MCF 10A (cell line): ENCODE measurements around the gene SYT17. TPM values are rescaled to one million over a fixed set of nuclear protein-coding genes. Genes with fewer than 3 reads are reported as not detected.

Experiments used
- BruUV-seq: library from RNA; stranded (reverse); fragments of 400-500 nt; replicated peaks from 2 replicates; lab custom pipeline; 2021; lab: Mats Ljungman, UMichigan
- CTCF ChIA-PET: fragments of 300-600 bp; sonication (Branson Sonifier 250); formaldehyde crosslinking; extraction: SDS; loops from one replicate; lab custom pipeline; 2021; ENCODE audit warnings: antibody characterized with exemption, inconsistent platforms; lab: Yijun Ruan, JAX
- POLR2A ChIA-PET: fragments of 300-600, 350-650 bp; sonication (Branson Sonifier 250); formaldehyde crosslinking; extraction: SDS; loops from one replicate; lab custom pipeline; 2020; ENCODE audit warnings: antibody characterized with exemption, inconsistent platforms; lab: Yijun Ruan, JAX
- DNase-seq: peaks from one replicate; pipeline ENCODE4 v3.0.0-alpha.2; 2018; ENCODE audit not compliant: unreplicated experiment
- H3K27ac Mint-ChIP-seq: one replicate; pipeline ENCODE4 v1.8.0; 2022; ENCODE audit warnings: mild to moderate bottlenecking, low read depth, mixed read lengths; ENCODE audit not compliant: unreplicated experiment
- H3K27me3 Mint-ChIP-seq: one replicate; pipeline ENCODE4 v1.8.0; 2022; ENCODE audit warnings: mixed read lengths; ENCODE audit not compliant: insufficient read depth, unreplicated experiment
- H3K36me3 Mint-ChIP-seq: one replicate; pipeline ENCODE4 v1.8.0; 2022; ENCODE audit warnings: mild to moderate bottlenecking, moderate library complexity, mixed read lengths; ENCODE audit not compliant: insufficient read depth, unreplicated experiment
- H3K4me1 Mint-ChIP-seq: one replicate; pipeline ENCODE4 v1.8.0; 2022; ENCODE audit warnings: mixed read lengths; ENCODE audit not compliant: insufficient read depth, unreplicated experiment
- H3K4me3 Mint-ChIP-seq: one replicate; pipeline ENCODE4 v1.8.0; 2022; ENCODE audit warnings: mild to moderate bottlenecking, moderate library complexity, mixed read lengths; ENCODE audit not compliant: unreplicated experiment
- H3K9me3 Mint-ChIP-seq: one replicate; pipeline ENCODE4 v1.8.0; 2022; ENCODE audit warnings: mixed read lengths; ENCODE audit not compliant: unreplicated experiment
- intact Hi-C: fragments of 100-400 bp; cut with micrococcal nuclease; formaldehyde crosslinking; loops from 2 replicates; pipeline ENCODE4 v1.14.1; 2022
- total RNA-seq: library from RNA; stranded (reverse); gene quantifications from 2 replicates; pipeline ENCODE4 v1.2.3, GENCODE V29; 2022
- TF ChIP-seq, protein P1 (sequence below): fragments of 200-600 bp; IDR thresholded peaks from one replicate; pipeline ENCODE4 v1.8.0; 2022; ENCODE audit warnings: antibody characterized with exemption, mild to moderate bottlenecking; ENCODE audit not compliant: unreplicated experiment

Gene SYT17
- total RNA-seq, 1 experiment from 2014 or later: not detected

DNA sequence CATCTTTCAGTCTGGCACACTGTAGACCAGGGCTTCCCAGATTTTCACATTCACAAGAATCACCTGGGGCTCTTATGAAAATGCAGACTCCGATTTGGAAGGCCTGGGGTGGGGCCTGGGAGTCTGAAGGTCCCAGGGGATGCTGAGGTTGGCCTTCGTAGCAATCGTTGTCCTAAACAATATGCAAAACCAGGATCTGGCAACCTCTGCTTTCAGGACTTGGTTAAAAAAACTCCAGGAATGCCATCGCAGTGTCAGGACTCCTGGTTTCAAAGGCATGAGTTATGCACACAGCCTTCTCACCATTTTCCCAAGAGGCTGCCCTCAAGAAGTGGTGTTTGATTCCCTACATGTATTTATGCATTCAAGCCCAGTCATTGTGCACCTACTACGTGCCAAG lies 124.1 kb downstream of the SYT17 start:
- Mint-ChIP-seq H3K4me1 (peaks cover 5% of the 10 kb centered on the region), H3K4me3 (no peak overlapping the region), H3K9me3 (no peaks in the 10 kb centered on the region), H3K36me3 (no peaks in the 10 kb centered on the region), H3K27ac (no peak overlapping the region), H3K27me3 (peaks cover 35% of the 10 kb centered on the region)
- ChIA-PET CTCF (no interaction called here), POLR2A (no interaction called here)
- intact Hi-C loops: no loop called here
- TF ChIP-seq, protein P1, sequence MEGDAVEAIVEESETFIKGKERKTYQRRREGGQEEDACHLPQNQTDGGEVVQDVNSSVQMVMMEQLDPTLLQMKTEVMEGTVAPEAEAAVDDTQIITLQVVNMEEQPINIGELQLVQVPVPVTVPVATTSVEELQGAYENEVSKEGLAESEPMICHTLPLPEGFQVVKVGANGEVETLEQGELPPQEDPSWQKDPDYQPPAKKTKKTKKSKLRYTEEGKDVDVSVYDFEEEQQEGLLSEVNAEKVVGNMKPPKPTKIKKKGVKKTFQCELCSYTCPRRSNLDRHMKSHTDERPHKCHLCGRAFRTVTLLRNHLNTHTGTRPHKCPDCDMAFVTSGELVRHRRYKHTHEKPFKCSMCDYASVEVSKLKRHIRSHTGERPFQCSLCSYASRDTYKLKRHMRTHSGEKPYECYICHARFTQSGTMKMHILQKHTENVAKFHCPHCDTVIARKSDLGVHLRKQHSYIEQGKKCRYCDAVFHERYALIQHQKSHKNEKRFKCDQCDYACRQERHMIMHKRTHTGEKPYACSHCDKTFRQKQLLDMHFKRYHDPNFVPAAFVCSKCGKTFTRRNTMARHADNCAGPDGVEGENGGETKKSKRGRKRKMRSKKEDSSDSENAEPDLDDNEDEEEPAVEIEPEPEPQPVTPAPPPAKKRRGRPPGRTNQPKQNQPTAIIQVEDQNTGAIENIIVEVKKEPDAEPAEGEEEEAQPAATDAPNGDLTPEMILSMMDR: no peak
- DNase-seq: no peak
- BruUV-seq: no TSS peak

DNA sequence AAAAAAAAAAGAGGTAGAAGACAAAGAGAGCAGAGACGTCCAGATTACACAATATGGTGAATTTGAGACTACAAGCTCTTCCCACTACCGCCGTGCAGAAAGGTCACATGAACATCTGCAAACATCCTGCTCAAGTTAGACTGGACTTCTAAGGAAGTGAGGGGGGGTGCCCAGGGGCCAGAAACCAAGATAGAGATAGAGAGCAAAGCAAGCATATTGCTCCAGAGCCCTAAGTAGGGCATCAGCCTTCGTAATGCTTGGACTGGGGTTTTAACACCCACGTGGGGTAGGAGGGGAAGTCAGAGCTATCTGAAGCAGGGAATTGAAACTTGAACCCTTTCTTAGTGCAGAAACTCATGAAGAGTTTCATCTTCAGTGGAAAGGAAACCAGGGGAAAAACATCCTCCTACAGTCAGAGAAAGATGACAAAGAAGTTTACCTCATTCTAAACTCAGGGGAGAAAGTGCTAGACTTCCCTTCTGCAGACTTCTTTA lies 126.2 kb downstream of the SYT17 start:
- TF ChIP-seq, protein P1: no peak
- POLR2A ChIA-PET: no interaction called here
- no peak for DNase-seq
- H3K36me3 Mint-ChIP-seq: no peaks in the 10 kb centered on the region
- BruUV-seq: no TSS peak
- H3K27me3 Mint-ChIP-seq: peaks cover 49% of the 10 kb centered on the region
- intact Hi-C loops: no loop called here
- CTCF ChIA-PET: interaction anchor here (0.7 kb wide), 1 partner anchor 309 kb away, joined by 3 read pairs; no protein-coding TSS in a partner anchor
- H3K4me1 Mint-ChIP-seq: peaks cover 5% of the 10 kb centered on the region
- no peak overlapping the region for H3K27ac Mint-ChIP-seq
- no peak overlapping the region for H3K4me3 Mint-ChIP-seq
- no peaks in the 10 kb centered on the region for H3K9me3 Mint-ChIP-seq

DNA sequence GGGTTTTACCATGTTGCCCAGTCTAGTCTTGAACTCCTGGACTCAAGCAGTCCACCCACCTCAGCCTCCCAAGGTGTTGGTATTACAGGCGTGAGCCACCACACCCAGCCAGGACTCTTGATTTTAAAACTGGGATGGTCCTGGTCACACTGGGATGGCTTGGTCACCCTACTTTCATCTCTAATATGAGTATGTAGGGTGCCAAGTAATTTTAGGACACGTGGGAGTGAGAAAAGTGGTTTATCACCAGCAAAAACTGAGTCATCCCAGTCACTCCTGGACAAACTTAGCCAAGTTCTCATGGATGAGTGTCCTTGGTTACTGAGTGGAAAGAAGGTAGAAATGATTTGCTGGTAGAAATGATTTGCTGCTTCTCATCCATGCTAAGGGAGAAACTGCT lies 127.4 kb downstream of the SYT17 start:
- no peak for DNase-seq
- CTCF ChIA-PET: interaction anchor here (0.6 to 0.7 kb wide), 2 partner anchors 36 to 82 kb away, joined by 3 to 4 read pairs; no protein-coding TSS in a partner anchor
- intact Hi-C loops: no loop called here
- Mint-ChIP-seq H3K36me3 (no peaks in the 10 kb centered on the region), H3K9me3 (no peaks in the 10 kb centered on the region), H3K4me3 (no peak overlapping the region), H3K27ac (no peak overlapping the region), H3K4me1 (peaks cover 5% of the 10 kb centered on the region), H3K27me3 (peaks cover 58% of the 10 kb centered on the region)
- POLR2A ChIA-PET: no interaction called here
- TF ChIP-seq, protein P1: no peak
- no TSS peak for BruUV-seq

DNA sequence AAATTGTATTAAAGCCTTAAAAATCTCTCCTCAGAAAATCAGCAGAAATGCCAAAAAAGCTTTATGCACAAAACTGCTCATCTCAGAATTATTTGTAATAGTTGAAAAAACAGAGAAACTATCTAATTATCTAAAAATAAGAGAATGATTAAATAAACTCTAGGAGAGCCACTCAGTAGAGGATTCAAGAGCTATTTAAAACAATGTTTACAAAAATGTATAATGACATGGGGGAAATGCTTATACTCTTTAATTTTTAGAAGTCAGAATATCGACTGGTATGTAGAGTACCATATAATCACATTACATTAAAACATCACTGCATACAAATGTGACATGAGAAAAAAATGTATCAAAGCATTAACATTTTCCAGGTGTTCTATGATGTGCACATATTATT lies 129.4 kb downstream of the SYT17 start:
- POLR2A ChIA-PET: no interaction called here
- no peaks in the 10 kb centered on the region for H3K9me3 Mint-ChIP-seq
- BruUV-seq: no TSS peak

More for the DNA sequence above, 129.4 kb downstream of the SYT17 start:
- CTCF ChIA-PET: interaction anchor here (0.6 to 1.2 kb wide), 2 partner anchors 31 to 37 kb away, joined by 3 to 5 read pairs; no protein-coding TSS in a partner anchor
- intact Hi-C loops: no loop called here
- TF ChIP-seq, protein P1: no peak
- no peaks in the 10 kb centered on the region for H3K4me1 Mint-ChIP-seq
- no peak for DNase-seq
- H3K27ac Mint-ChIP-seq: no peak overlapping the region
- H3K4me3 Mint-ChIP-seq: no peak overlapping the region
- no peaks in the 10 kb centered on the region for H3K36me3 Mint-ChIP-seq
- H3K27me3 Mint-ChIP-seq: peaks cover 60% of the 10 kb centered on the region
